Panc1 (cell line): ENCODE data around the gene SESTD1. TPM values are rescaled to one million over a fixed set of nuclear protein-coding genes. Genes with fewer than 3 reads are reported as not detected.
A peak's percentile ranks its signal among the peaks of the same experiment; 100 is the strongest.

ENCODE experiments used
- ATAC-seq: fragments of 200-7000 bp; cut with Tn5 transposase; 2 replicates; pipeline ENCODE4 v1.9.1; 2020; ENCODE audit warnings: mild to moderate bottlenecking, moderate library complexity
- BruUV-seq: library from RNA; stranded (reverse); fragments of 400-500 nt; replicated peaks from 2 replicates; lab custom pipeline; 2021; lab: Mats Ljungman, UMichigan
- CTCF ChIA-PET: fragments of 300-600 bp; sonication (Branson Sonifier 250); formaldehyde crosslinking; loops from one replicate; lab custom pipeline; 2022; ENCODE audit warnings: antibody characterized with exemption; lab: Charles Lee
- POLR2A ChIA-PET: fragments of 300-600 bp; sonication (Branson Sonifier 250); formaldehyde crosslinking; loops from one replicate; lab custom pipeline; 2022; ENCODE audit warnings: antibody characterized with exemption; lab: Charles Lee
- DNase-seq: peaks from one replicate; pipeline ENCODE4 v3.0.0-alpha.2; 2010; ENCODE audit warnings: low read depth, low spot score
- H3K27ac ChIP-seq: 2 replicates; pipeline ENCODE4 v1.5.1; 2011; ENCODE audit warnings: mild to moderate bottlenecking, low read length, inconsistent platforms
- H3K27me3 ChIP-seq: fragments of 200-500 bp; sonication (Bioruptor generic); 2 replicates; pipeline ENCODE4 v1.6.0; 2014; ENCODE audit warnings: low read length, inconsistent platforms; ENCODE audit not compliant: control insufficient read depth, insufficient read depth
- H3K36me3 ChIP-seq: fragments of 200-500 bp; sonication (Bioruptor generic); 2 replicates; pipeline ENCODE4 v1.5.1; 2014; ENCODE audit warnings: inconsistent platforms, mild to moderate bottlenecking, low read length, moderate library complexity; ENCODE audit not compliant: control insufficient read depth, insufficient read depth
- H3K4me1 ChIP-seq: 2 replicates; pipeline ENCODE4 v1.5.1; 2011; ENCODE audit warnings: inconsistent platforms, mild to moderate bottlenecking, low read length, moderate library complexity; ENCODE audit not compliant: control insufficient read depth, insufficient read depth
- H3K4me3 ChIP-seq, 2 experiments: 2 replicates each; pipeline ENCODE4 v1.5.1; 2011 to 2012; ENCODE audit warnings: low read depth in 2 of 2, low read length in 2 of 2, mild to moderate bottlenecking in 2 of 2, inconsistent platforms in 1 of 2, moderate library complexity in 1 of 2
- H3K9me3 ChIP-seq: fragments of 200-500 bp; sonication (Bioruptor generic); 2 replicates; pipeline ENCODE4 v1.5.1; 2014; ENCODE audit warnings: low read depth, mild to moderate bottlenecking, inconsistent platforms, low read length, moderate library complexity; ENCODE audit not compliant: control insufficient read depth, insufficient read depth
- POLR2AphosphoS5 ChIP-seq: IDR thresholded peaks from 2 replicates; pipeline ENCODE4 v1.6.1; 2012; ENCODE audit warnings: mild to moderate bottlenecking, low read depth, low read length, moderate library complexity
- REST ChIP-seq, 2 experiments: IDR thresholded peaks; 2 replicates each; pipeline ENCODE4 v1.6.1; 2011 to 2012; ENCODE audit warnings: low read depth in 2 of 2, control low read depth in 1 of 2, low read length in 1 of 2, mild to moderate bottlenecking in 1 of 2, moderate library complexity in 1 of 2; ENCODE audit not compliant: insufficient read depth in 1 of 2
- SIN3A ChIP-seq: IDR thresholded peaks from 2 replicates; pipeline ENCODE4 v1.6.1; 2012; ENCODE audit warnings: low read depth, mild to moderate bottlenecking, low read length, moderate library complexity, borderline replicate concordance; ENCODE audit not compliant: insufficient read depth
- TCF7L2 ChIP-seq: IDR thresholded peaks from 2 replicates; pipeline ENCODE4 v1.6.1; 2011; ENCODE audit warnings: mild to moderate bottlenecking, low read depth, low read length, inconsistent platforms
- in situ Hi-C: cut with HindIII; loops from 2 replicates; pipeline ENCODE4 v1.10.0; 2016; ENCODE audit warnings: low sequenced_read_pairs, low pct_unique_long_range_greater_than_20kb
- intact Hi-C: fragments of 100-400 bp; cut with micrococcal nuclease; formaldehyde crosslinking; loops from one replicate; pipeline ENCODE4 v1.10.0; 2022; ENCODE audit not compliant: unreplicated experiment
- total RNA-seq: library from RNA; stranded (reverse); gene quantifications from one replicate; pipeline ENCODE4 v1.2.1, GENCODE V29; 2021; ENCODE audit not compliant: unreplicated experiment
- TF ChIP-seq, protein P1 (sequence below): fragments of 450-650 bp; IDR thresholded peaks from 2 replicates; pipeline ENCODE4 v1.5.1; 2017; ENCODE audit warnings: mild to moderate bottlenecking

Gene SESTD1
- total RNA-seq, 1 experiment from 2014 or later = 31.3 TPM

DNA sequence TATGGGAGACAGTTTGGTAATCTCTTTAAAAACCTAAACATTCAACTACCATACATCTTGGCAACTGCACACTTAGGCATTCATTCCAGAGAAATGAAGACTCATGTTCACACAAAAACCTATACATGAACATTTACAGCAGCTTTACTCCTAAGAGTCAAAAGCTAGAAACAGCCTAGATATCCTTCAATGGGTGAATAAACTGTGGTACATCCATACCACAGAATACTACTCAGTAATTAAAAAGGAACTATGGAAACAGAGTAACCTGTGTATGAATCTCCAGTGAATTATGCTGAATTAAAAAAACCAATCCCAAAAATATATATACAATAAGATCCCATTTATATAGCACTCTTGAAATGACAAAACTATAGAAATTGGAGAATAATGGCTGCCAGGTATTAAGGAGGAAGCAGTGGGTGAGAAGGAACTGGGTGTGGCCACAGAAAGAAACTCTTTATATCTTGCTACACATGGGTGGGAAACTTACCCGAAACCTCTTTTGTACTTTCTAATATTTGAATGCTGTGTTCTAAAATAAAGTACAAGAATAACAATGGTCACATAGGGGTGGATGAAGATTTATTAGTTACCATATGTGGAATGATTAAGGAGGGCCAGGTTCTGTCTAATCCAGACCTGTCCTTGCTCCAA lies 13.7 kb downstream of the SESTD1 start:
- ATAC-seq (no peak), DNase-seq (no peak)
- no TSS peak for BruUV-seq
- no peak overlapping the region for H3K27ac ChIP-seq
- intact Hi-C loops (no loop called here), in situ Hi-C loops (no loop called here)
- H3K4me3 ChIP-seq = no peak overlapping the region
- no peaks in the 10 kb centered on the region for H3K4me1 ChIP-seq
- POLR2A ChIA-PET = no interaction called here
- H3K36me3 ChIP-seq = no peaks in the 10 kb centered on the region
- CTCF ChIA-PET = no interaction called here
- no peaks in the 10 kb centered on the region for H3K9me3 ChIP-seq
- no peaks in the 10 kb centered on the region for H3K27me3 ChIP-seq
- no peak for TF ChIP-seq POLR2AphosphoS5

- intact Hi-C loops = no loop called here
- H3K27me3 ChIP-seq = no peaks in the 10 kb centered on the region
- BruUV-seq = no TSS peak
- no peaks in the 10 kb centered on the region for H3K36me3 ChIP-seq
- in situ Hi-C loops = no loop called here
- no peak for DNase-seq
- no peak for TF ChIP-seq TCF7L2
- no peak for TF ChIP-seq SIN3A
- TF ChIP-seq REST (IDR thresholded peaks at IDR 0.05; ENCODE audit: insufficient read depth in 1 of 2, low read depth in 2 of 2, low read length in 1 of 2) = no peak
- no peak for TF ChIP-seq POLR2AphosphoS5
- TF ChIP-seq, protein P1, sequence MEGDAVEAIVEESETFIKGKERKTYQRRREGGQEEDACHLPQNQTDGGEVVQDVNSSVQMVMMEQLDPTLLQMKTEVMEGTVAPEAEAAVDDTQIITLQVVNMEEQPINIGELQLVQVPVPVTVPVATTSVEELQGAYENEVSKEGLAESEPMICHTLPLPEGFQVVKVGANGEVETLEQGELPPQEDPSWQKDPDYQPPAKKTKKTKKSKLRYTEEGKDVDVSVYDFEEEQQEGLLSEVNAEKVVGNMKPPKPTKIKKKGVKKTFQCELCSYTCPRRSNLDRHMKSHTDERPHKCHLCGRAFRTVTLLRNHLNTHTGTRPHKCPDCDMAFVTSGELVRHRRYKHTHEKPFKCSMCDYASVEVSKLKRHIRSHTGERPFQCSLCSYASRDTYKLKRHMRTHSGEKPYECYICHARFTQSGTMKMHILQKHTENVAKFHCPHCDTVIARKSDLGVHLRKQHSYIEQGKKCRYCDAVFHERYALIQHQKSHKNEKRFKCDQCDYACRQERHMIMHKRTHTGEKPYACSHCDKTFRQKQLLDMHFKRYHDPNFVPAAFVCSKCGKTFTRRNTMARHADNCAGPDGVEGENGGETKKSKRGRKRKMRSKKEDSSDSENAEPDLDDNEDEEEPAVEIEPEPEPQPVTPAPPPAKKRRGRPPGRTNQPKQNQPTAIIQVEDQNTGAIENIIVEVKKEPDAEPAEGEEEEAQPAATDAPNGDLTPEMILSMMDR = no peak
- ChIA-PET CTCF (no interaction called here), POLR2A (interaction anchor here (0.7 kb wide), 1 partner anchor 105 kb away, joined by 3 read pairs; no protein-coding TSS in a partner anchor)
- H3K27ac ChIP-seq = no peak overlapping the region
- H3K4me1 ChIP-seq = no peaks in the 10 kb centered on the region
- no peak for ATAC-seq
- no peaks in the 10 kb centered on the region for H3K9me3 ChIP-seq
- H3K4me3 ChIP-seq = no peak overlapping the region
Measured at GRCh38 chr2:179250095-179250494, 14.5 kb downstream of the SESTD1 start.

DNA sequence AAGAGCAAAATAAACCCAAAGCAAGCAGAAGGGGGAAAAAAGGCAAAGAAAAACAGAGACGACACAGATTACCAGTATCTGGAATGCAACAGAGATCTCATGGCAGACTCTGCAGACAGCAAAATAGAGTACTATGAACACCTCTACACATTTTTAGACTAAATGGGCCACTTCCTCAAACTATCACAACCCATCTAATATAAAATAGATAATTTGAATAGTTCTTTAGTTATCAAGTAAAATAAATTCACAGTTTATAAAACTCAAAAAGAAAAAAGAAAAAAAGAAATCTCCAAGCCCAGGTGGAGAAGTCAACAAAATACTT lies 16.6 kb downstream of the SESTD1 start:
- H3K27ac ChIP-seq = no peak overlapping the region; the same call in 1 of the 2 replicates
- CTCF ChIA-PET = interaction anchor here (0.7 kb wide), 1 partner anchor 454 kb away, joined by 3 read pairs; no protein-coding TSS in a partner anchor
- H3K9me3 ChIP-seq = no peaks in the 10 kb centered on the region
- in situ Hi-C loops (no loop called here), intact Hi-C loops (no loop called here)
- TF ChIP-seq POLR2AphosphoS5 (no peak), TCF7L2 (no peak), SIN3A (no peak), REST (IDR thresholded peaks at IDR 0.05; ENCODE audit: insufficient read depth in 1 of 2, low read depth in 2 of 2, low read length in 1 of 2) (no peak)
- TF ChIP-seq, protein P1 = no peak
- no peaks in the 10 kb centered on the region for H3K4me1 ChIP-seq
- no peaks in the 10 kb centered on the region for H3K27me3 ChIP-seq
- no peaks in the 10 kb centered on the region for H3K36me3 ChIP-seq
- H3K4me3 ChIP-seq = peak overlapping the region; percentile 2 to 27; a peak in 2 of 4 replicates
- no TSS peak for BruUV-seq
- no peak for DNase-seq
- ATAC-seq = no peak
- POLR2A ChIA-PET = interaction anchor here (0.7 kb wide), 1 partner anchor 9 kb away, joined by 3 read pairs; no protein-coding TSS in a partner anchor
